ENCODE results near the gene TVP23A.
"Not testable (repeated sequence)": the region's sequence is repeated elsewhere in the genome, so short reads cannot be mapped to it uniquely, and the experiment has no call there.

TVP23A gene

GRCh38 chr16:10799736-10800135 is 18.9 kb downstream of the TVP23A start:
- no peak for DNase-seq (ENCODE audit: low spot score)

GRCh38 chr16:10791048-10791447 is 27.5 kb downstream of the TVP23A start:
- DNase-seq (ENCODE audit: low spot score), result no peak

GRCh38 chr16:10788630-10789029 is 30.0 kb downstream of the TVP23A start:
- not testable (repeated sequence) for DNase-seq (ENCODE audit: low spot score)

- DNase-seq (ENCODE audit: low spot score), result no peak
These were observed 31.3 kb downstream of the TVP23A start for GRCh38 chr16:10787304-10787703.

- no peak for DNase-seq (ENCODE audit: low spot score)
These were observed 36.0 kb downstream of the TVP23A start for GRCh38 chr16:10782628-10783027.

DNA sequence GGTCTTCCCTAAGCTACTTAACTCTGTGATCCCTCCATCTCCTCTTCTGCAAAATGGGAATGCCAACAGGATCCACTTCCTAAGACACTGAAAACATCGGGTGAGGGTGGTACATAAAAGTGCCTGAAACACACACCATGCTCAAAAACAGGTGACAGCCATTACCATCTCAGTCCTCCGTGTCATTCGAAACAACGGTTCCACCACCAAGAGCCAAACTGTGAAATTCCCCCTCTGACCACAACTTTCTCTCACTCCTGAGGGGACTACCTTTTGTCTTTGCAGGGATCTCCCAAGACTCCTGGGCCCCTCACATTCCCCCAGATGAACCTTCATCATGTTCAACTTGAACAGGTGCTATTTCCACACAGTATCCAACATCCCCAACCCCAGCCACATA is 38.0 kb downstream of the TVP23A start:
- no peak for DNase-seq (ENCODE audit: low spot score)

GRCh38 chr16:10779908-10780307 is 38.7 kb downstream of the TVP23A start:
- DNase-seq (ENCODE audit: low spot score), result not testable (repeated sequence)

DNA sequence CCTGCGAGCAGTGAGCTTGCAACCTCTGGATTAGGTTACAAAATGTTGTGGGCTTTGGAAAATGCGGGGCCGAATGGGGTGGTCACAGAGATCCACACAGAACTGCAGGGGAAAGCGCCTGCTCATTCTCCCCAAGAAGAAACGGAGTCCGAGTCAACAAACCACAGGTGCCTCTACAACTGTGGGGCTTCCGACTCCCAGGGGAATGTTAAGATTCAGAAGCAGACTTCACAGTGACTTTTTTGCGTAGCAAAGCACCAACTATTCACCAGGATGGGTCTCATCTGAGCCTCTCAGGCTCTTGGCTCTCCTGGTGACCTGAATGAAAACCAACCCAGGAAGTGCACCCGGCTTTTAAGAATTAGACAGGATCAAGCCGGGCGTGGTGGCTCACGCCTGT is 41.2 kb downstream of the TVP23A start:
- no peak for DNase-seq (ENCODE audit: low spot score)

- not testable (repeated sequence) for DNase-seq (ENCODE audit: low spot score)
These were observed 41.7 kb downstream of the TVP23A start for GRCh38 chr16:10776923-10777322.

GRCh38 chr16:10776280-10776679 is 42.3 kb downstream of the TVP23A start:
- DNase-seq (ENCODE audit: low spot score), result no peak

- DNase-seq (ENCODE audit: low spot score), result no peak
These were observed 47.7 kb downstream of the TVP23A start for GRCh38 chr16:10770907-10771306.

DNA sequence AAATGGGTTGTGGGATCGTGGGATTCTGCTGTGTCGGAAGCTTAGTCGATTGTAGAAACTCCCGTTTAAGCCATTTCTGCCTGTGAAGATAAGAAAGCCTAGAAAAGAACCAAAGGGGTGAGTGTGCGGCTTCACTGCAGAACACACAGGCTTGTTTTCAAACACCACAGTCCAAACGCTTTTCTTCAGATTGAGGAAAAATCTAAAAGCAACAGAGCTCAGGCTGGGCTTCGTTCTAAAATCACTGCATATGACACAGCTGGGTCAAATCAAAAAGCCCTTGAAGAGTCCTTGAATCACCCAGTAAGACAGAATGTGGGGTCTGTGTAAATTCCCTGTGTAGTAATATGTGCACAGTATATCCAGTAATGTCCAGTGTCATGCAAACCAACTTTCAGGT is 49.2 kb downstream of the TVP23A start:
- DNase-seq (ENCODE audit: low spot score), result no peak

DNA sequence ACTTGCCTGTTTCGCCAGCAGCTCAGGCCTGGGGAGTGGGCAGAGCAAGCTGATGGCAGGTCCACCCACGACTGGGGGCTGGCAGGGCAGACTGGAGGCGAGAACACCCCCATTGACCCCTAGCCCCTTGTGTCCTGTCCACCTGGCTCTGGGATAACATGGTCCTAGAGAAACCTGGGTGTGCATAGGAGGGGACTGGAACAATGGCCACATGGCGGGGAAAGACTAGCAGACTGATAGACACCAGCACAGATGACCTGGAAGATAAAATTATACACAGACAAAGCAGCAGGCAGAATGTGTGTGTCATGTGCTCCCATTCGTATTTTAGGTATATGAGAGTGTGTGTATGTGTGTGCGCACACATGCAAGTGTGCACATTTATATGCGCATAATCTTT is 51.5 kb downstream of the TVP23A start:
- no peak for DNase-seq (ENCODE audit: low spot score)

DNA sequence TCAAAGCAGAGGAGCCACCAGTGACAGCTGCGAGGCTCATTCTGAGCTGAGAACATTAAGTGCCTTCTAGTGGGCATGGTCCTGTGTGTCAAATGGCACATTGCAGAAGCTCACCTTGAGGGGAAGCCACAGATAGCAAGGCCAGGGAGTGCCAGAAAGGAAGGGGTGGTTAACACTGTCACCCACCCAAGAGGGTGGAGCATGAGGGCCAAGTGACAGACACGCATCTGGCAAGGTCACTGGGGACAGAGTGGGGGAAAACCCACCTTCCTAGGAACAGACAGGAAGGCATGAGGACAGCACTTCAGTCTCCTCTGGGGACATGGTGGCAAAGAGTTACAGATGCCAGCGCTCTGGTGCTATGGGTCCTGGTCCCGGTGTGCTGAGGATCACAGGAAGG is 52.8 kb downstream of the TVP23A start:
- no peak for DNase-seq (ENCODE audit: low spot score)

DNA sequence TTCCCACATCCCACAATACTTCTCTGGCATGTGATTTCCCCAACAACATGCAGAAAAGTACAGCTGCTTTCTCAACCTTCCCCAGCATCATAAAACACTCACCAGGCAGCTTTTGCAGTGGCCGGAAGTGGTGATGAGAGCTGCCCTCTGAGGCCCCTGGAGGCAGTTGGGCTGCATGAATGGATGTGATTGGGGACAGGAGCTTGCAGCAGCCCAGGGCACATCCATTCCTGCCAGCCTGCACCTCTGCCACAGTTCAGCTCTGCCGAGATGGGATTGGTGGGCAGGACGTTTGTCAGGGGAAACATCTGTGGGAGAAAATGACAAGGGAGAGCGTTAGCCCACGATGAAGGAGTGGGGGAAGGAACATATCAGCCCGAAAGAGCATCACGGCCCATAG is 55.1 kb downstream of the TVP23A start:
- no peak for DNase-seq (ENCODE audit: low spot score)

GRCh38 chr16:10762336-10763016 is 56.1 kb downstream of the TVP23A start:
- DNase-seq (ENCODE audit: low spot score), result no peak

GRCh38 chr16:10761373-10761772 is 57.2 kb downstream of the TVP23A start:
- DNase-seq (ENCODE audit: low spot score), result no peak

GRCh38 chr16:10760858-10761257 is 57.7 kb downstream of the TVP23A start:
- DNase-seq (ENCODE audit: low spot score), result no peak

- DNase-seq (ENCODE audit: low spot score), result no peak
These were observed 62.0 kb downstream of the TVP23A start for GRCh38 chr16:10756574-10756973.

DNA sequence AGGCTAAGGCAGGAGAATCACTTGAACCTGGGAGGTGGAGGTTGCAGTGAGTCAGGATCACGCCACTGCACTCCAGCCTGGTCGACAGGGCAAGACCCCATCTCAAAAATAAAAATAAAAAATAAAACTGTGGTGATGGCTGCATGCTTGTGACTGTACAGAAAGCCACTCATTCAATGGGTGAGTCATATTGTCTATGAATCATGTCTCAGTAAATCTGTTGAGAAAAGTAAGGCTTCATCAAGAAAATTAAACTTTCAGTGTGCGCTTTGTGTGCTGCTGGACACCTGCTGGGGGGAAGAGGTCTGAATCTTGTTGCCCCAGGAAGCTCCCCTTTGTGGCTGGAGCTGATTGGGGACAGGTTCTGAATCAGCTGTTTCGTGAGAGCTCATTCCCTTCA is 63.7 kb downstream of the TVP23A start:
- no peak for DNase-seq (ENCODE audit: low spot score)

DNA sequence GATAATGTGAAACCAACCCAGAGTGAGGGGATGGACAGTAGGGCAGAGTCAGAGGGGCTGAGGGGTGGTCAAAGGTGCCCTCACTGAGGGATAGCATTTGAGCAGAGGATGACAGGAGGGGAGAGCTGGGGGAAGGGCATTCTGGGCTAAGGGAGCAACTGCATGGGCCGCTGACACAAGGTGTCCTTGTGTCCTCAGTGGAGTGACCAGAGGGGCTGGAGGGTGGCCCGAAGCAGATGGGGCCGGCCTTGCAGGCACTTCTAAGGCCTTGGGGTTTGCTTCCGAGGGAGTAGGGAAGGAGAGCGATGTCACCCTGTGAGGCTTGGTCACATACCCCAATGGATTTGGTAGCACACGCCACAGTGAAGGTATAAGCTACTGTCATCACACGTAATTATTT is 64.9 kb downstream of the TVP23A start:
- no peak for DNase-seq (ENCODE audit: low spot score)

- DNase-seq (ENCODE audit: low spot score), result peak; percentile 73
These were observed 65.6 kb downstream of the TVP23A start for GRCh38 chr16:10752843-10753523.

DNA sequence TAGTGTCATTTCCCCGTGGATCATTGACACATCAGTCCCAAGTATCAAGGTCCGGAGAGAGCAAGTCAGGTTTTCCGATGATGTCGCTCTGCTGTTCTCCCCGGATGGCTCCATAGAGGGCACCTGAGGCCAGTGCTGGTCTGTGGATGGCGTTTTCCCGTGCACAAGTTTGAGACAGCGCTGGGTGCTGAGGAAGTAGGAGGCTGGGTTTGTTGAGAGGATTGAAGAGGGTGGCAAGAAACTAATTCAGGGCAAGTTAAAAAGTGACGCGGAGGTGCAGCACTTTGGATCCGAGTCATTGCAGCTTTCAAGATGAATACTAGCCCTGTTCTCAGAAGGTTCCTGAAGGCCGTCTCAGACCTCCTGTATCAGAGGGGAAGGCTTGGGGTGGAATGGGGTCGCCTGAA is 67.3 kb downstream of the TVP23A start:
- DNase-seq (ENCODE audit: low spot score), result no peak

GRCh38 chr16:10750793-10751192 is 67.8 kb downstream of the TVP23A start:
- no peak for DNase-seq (ENCODE audit: low spot score)

All from globus pallidus (tissue), 1 donor.